Endothelial cell (in vitro differentiated cells): ENCODE data around the gene CDH16. TPM values are rescaled to one million over a fixed set of nuclear protein-coding genes. Genes with fewer than 3 reads are reported as not detected.

Experiments used
- DNase-seq: peaks from one replicate; pipeline ENCODE4 v3.0.0; 2021; ENCODE audit warnings: low spot score
- H3K27ac Mint-ChIP-seq: one replicate; pipeline ENCODE4 v1.8.0; 2021; ENCODE audit warnings: mixed read lengths, inconsistent platforms; ENCODE audit not compliant: unreplicated experiment
- H3K27me3 Mint-ChIP-seq: one replicate; pipeline ENCODE4 v1.8.0; 2021; ENCODE audit warnings: mild to moderate bottlenecking, moderate library complexity, mixed read lengths, inconsistent platforms; ENCODE audit not compliant: unreplicated experiment
- H3K36me3 Mint-ChIP-seq: one replicate; pipeline ENCODE4 v1.8.0; 2021; ENCODE audit warnings: mild to moderate bottlenecking, low read depth, mixed read lengths, inconsistent platforms; ENCODE audit not compliant: unreplicated experiment
- H3K4me1 Mint-ChIP-seq: one replicate; pipeline ENCODE4 v1.8.0; 2021; ENCODE audit warnings: mild to moderate bottlenecking, mixed read lengths, inconsistent platforms; ENCODE audit not compliant: unreplicated experiment
- H3K4me3 Mint-ChIP-seq: one replicate; pipeline ENCODE4 v1.8.0; 2021; ENCODE audit warnings: mild to moderate bottlenecking, mixed read lengths, inconsistent platforms; ENCODE audit not compliant: unreplicated experiment
- H3K9me3 Mint-ChIP-seq: one replicate; pipeline ENCODE4 v1.8.0; 2021; ENCODE audit warnings: mixed read lengths, inconsistent platforms; ENCODE audit not compliant: unreplicated experiment
- total RNA-seq: library from RNA; stranded (reverse); fragmentation: NEBNext Ultra II Directional; extraction: Animal tissue kit (Norgen Biotek cat#: 25700); gene quantifications from one replicate; pipeline ENCODE4 v1.2.1, GENCODE V29; 2021; ENCODE audit not compliant: unreplicated experiment
- TF ChIP-seq, protein P1 (sequence below): fragments of 200-600 bp; sonication (generic); IDR thresholded peaks from one replicate; pipeline ENCODE4 v1.5.0; 2021; ENCODE audit warnings: antibody characterized with exemption; ENCODE audit not compliant: unreplicated experiment

CDH16 gene
- total RNA-seq, 1 donor from 2014 or later: not detected

DNA sequence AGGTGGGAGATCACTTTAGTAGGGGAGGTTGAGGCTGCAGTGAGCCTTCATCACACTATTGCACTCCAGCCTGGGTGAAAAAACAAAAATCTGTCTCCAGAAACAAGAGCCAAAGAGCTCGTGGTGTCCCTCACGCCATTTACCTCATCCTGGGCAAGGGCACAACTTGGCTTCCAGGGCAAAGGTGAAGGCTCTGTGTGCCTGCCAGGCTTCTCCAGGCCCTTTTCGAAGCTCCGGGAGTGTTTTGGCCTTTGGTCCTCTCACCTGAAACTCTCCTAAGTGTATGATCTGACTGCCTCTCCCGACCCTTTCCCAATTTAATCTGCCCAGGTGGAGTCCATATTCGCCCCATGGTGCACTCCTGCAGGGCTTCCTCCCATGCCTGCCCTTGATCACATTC lies 30.8 kb upstream of the CDH16 start:
- TF ChIP-seq, protein P1, sequence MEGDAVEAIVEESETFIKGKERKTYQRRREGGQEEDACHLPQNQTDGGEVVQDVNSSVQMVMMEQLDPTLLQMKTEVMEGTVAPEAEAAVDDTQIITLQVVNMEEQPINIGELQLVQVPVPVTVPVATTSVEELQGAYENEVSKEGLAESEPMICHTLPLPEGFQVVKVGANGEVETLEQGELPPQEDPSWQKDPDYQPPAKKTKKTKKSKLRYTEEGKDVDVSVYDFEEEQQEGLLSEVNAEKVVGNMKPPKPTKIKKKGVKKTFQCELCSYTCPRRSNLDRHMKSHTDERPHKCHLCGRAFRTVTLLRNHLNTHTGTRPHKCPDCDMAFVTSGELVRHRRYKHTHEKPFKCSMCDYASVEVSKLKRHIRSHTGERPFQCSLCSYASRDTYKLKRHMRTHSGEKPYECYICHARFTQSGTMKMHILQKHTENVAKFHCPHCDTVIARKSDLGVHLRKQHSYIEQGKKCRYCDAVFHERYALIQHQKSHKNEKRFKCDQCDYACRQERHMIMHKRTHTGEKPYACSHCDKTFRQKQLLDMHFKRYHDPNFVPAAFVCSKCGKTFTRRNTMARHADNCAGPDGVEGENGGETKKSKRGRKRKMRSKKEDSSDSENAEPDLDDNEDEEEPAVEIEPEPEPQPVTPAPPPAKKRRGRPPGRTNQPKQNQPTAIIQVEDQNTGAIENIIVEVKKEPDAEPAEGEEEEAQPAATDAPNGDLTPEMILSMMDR: no peak
- H3K4me3 Mint-ChIP-seq: no peak overlapping the region
- H3K27me3 Mint-ChIP-seq: no peaks in the 10 kb centered on the region
- no peaks in the 10 kb centered on the region for H3K36me3 Mint-ChIP-seq
- no peaks in the 10 kb centered on the region for H3K4me1 Mint-ChIP-seq
- no peaks in the 10 kb centered on the region for H3K9me3 Mint-ChIP-seq
- DNase-seq: no peak
- no peak overlapping the region for H3K27ac Mint-ChIP-seq

DNA sequence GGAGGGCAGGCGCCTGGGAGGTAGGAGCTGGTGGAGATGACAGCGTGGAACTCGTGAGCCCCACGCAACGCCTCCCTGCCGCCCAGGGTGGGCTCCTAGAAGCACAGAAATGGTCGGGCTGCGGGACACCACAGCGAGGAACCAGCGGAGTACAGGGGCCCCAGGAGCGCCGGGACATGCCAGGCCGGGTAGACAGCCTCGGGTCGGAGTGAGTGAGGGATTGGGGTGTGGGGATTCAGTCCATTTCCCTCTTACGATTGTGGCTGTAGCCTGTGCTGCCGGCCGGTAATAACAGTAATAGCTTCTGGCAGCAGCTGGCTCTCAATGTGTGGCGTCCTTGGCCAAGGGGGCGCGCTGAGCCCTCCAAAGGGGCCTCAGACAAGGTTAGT lies 30.1 kb upstream of the CDH16 start:
- H3K4me3 Mint-ChIP-seq: no peak overlapping the region
- TF ChIP-seq, protein P1: no peak
- H3K9me3 Mint-ChIP-seq: no peaks in the 10 kb centered on the region
- H3K4me1 Mint-ChIP-seq: no peaks in the 10 kb centered on the region
- H3K36me3 Mint-ChIP-seq: no peaks in the 10 kb centered on the region
- no peaks in the 10 kb centered on the region for H3K27me3 Mint-ChIP-seq
- H3K27ac Mint-ChIP-seq: no peak overlapping the region
- DNase-seq: no peak

DNA sequence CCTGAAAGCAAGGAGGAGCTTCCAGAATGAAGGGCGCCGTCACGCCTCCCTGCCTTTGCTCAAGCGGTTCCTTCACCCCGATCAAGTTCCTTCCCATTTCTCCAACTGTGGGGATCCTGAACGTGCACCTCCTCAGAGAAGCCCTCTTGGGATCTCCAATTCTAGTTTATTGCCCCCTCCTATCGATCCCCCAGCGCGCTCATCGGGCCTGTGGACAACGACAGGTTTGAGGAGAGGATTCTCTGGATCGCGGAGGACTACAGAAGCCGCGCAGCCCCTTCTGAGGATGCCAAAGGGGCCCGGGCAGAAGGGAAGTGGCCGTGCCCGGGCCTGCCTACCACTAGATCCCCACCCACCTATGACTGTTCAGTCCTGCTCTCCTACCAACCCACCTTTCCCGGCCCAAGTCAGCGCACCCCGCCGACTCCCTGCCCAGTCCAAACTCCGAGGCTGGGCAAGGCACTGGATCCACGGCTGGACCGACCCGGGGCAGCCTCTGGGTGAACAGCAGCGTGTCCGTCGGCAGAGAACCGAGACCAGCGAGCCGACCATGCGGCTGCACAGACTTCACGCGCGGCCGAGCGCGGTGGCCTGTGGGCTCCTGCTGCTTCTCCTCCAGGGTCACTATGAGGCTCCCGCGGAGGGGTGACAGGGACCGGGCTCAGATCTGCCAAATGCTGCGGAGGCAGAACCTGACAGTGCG lies 29.6 kb upstream of the CDH16 start:
- TF ChIP-seq, protein P1: no peak
- Mint-ChIP-seq H3K4me1 (no peaks in the 10 kb centered on the region), H3K27me3 (no peaks in the 10 kb centered on the region), H3K9me3 (no peaks in the 10 kb centered on the region), H3K27ac (no peak overlapping the region), H3K36me3 (no peaks in the 10 kb centered on the region), H3K4me3 (no peak overlapping the region)
- DNase-seq: no peak

DNA sequence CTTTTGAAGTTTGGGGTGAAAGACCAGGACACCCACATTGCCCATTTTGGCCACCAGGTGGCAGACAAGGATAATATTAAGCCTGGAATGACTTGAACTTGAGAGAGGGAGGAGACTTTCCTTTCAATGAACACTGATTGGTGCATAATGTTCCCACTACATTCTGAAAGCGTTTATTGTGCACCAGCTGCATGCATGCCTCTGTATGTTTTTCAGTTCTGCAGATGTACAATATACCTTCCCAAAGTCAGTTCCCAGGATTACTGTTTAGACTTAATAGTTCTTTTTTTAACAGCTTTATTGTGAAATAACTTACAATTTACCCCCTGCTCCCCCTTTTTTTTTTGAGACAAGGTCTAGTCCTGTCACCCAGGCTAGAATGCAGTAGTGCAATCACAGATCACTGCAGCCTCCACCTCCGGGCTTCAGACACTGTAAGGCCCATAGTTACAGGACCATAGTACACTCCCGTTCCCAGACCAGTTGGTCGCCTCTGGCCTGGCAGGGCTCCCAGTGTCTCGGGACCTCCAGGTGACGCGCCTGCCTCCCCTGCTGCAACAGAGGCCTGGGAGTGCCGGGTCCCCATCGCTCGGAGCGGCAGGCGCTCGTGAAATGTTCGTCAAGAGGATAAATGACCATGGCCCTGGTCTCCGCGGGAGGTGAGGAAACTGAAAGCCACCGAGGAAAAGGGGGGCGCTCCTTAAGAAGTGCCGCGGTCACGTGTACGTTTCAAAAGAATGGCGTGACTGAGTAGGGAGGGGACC lies 28.8 kb upstream of the CDH16 start:
- H3K4me1 Mint-ChIP-seq: peaks cover 5% of the 10 kb centered on the region
- no peaks in the 10 kb centered on the region for H3K9me3 Mint-ChIP-seq
- H3K4me3 Mint-ChIP-seq: no peak overlapping the region
- no peaks in the 10 kb centered on the region for H3K27me3 Mint-ChIP-seq
- DNase-seq: peak; percentile 80
- H3K36me3 Mint-ChIP-seq: peaks cover 6% of the 10 kb centered on the region
- H3K27ac Mint-ChIP-seq: no peak overlapping the region
- TF ChIP-seq, protein P1: peak; percentile 92

DNA sequence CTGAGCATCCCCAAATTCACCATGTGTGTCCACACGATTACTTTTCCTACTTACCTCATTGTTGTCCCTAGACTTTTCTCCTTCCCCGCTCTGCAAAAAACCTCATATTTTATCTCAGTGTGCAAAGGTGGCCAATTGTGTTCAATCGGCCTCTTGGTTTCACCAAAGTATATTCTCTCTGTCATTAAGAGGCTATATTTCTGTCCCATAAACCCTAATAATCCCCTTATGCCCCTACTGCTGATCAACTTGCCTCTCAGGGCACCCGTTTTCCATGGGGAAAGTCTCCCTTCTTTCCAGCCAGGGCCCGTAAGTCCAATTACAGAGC lies 28.3 kb upstream of the CDH16 start:
- H3K4me3 Mint-ChIP-seq: no peak overlapping the region
- H3K27ac Mint-ChIP-seq: peak overlapping the region; percentile 15
- H3K9me3 Mint-ChIP-seq: no peaks in the 10 kb centered on the region
- H3K27me3 Mint-ChIP-seq: no peaks in the 10 kb centered on the region
- DNase-seq: no peak
- TF ChIP-seq, protein P1: no peak
- H3K4me1 Mint-ChIP-seq: peaks cover 5% of the 10 kb centered on the region
- H3K36me3 Mint-ChIP-seq: peaks cover 12% of the 10 kb centered on the region
